Measurements from ENCODE around the gene HRG. TPM values are rescaled to one million over a fixed set of nuclear protein-coding genes. Genes with fewer than 3 reads are reported as not detected.

Gene HRG
- total RNA-seq, 4 donors from 2014 or later, result not detected

DNA sequence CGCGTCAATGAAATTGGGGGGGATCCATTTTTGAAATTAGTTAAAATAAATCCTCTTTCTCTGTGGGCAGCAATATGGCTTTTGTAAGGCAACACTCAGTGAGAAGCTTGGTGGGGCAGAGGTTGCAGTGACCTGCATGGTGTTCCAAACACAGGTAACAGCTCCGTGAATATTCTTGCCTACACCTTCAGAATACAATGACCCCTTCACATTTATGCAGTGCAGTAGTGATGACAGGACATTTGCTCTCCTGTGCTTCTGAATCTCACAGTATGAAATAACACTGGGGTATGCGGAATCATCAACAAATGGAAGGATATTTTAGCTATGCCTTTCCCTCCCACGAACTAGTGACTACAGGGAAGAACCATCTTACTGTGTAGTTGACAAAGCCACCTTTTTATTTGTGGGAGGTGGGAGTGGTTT lies 46.0 kb upstream of the HRG start:
- 81% methylated on average over 5 of the region's 5 CpGs for WGBS
- no peaks in the 10 kb centered on the region for H3K36me3 ChIP-seq
- no peaks in the 10 kb centered on the region for H3K9me3 ChIP-seq
- DNase-seq (ENCODE audit: extremely low spot score), result no peak
- intact Hi-C loops (cut with DNase I), result loop anchor here (5.0 to 10.0 kb wide), 2 partner anchors 203 to 545 kb away; no protein-coding TSS in a partner anchor
- TF ChIP-seq EP300 (IDR thresholded peaks at IDR 0.05) (no peak), POLR2AphosphoS5 (IDR thresholded peaks at IDR 0.05) (no peak), POLR2A (IDR thresholded peaks at IDR 0.05; ENCODE audit: low read depth) (no peak)
- TF ChIP-seq, protein P1, sequence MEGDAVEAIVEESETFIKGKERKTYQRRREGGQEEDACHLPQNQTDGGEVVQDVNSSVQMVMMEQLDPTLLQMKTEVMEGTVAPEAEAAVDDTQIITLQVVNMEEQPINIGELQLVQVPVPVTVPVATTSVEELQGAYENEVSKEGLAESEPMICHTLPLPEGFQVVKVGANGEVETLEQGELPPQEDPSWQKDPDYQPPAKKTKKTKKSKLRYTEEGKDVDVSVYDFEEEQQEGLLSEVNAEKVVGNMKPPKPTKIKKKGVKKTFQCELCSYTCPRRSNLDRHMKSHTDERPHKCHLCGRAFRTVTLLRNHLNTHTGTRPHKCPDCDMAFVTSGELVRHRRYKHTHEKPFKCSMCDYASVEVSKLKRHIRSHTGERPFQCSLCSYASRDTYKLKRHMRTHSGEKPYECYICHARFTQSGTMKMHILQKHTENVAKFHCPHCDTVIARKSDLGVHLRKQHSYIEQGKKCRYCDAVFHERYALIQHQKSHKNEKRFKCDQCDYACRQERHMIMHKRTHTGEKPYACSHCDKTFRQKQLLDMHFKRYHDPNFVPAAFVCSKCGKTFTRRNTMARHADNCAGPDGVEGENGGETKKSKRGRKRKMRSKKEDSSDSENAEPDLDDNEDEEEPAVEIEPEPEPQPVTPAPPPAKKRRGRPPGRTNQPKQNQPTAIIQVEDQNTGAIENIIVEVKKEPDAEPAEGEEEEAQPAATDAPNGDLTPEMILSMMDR (IDR thresholded peaks at IDR 0.05), result no peak
- H3K27ac ChIP-seq (replicated peaks in 1 of 4), result no peak overlapping the region
- peaks cover 0 to 15% (median 12%) of the 10 kb centered on the region in 4 donors for H3K4me1 ChIP-seq
- H3K4me3 ChIP-seq, result no peak overlapping the region
- peaks cover 0 to 38% (median 0%) of the 10 kb centered on the region in 4 donors for H3K27me3 ChIP-seq

DNA sequence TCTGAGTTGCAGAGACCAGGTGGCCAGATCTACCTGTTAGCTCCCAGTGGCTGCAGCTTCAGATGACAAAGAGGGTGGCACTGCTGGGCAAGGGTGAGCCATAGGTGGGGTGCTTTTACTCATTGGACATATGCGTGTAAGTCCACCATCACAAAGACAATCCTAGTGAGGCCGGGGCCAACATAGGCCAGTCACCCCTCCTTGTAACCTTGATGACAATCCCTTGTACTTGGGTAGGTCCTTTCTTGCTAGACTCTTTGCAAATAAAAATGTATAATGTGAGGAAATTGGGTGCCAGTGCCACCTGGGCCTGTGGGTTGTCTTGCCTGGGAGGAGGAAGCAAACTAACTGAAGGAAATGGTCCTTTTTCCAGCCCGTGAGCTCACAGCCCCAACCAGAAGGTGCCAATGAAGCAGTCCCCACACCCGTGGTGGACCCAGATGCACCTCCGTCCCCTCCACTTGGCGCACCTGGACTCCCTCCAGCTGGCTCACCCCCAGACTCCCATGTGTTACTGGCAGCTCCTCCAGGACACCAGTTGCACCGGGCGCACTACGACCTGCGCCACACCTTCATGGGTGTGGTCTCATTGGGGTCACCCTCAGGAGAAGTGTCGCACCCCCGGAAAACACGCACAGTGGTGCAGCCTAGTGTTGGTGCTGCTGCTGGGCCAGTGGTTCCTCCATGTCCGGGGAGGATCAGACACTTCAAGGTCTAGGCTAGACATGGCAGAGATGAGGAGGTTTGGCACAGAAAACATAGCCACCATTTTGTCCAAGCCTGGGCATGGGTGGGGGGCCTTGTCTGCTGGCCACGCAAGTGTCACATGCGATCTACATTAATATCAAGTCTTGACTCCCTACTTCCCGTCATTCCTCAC lies 45.4 kb upstream of the HRG start:
- H3K9me3 ChIP-seq, result no peaks in the 10 kb centered on the region
- no peak for DNase-seq (ENCODE audit: extremely low spot score)
- intact Hi-C loops (cut with DNase I), result no loop called here

DNA sequence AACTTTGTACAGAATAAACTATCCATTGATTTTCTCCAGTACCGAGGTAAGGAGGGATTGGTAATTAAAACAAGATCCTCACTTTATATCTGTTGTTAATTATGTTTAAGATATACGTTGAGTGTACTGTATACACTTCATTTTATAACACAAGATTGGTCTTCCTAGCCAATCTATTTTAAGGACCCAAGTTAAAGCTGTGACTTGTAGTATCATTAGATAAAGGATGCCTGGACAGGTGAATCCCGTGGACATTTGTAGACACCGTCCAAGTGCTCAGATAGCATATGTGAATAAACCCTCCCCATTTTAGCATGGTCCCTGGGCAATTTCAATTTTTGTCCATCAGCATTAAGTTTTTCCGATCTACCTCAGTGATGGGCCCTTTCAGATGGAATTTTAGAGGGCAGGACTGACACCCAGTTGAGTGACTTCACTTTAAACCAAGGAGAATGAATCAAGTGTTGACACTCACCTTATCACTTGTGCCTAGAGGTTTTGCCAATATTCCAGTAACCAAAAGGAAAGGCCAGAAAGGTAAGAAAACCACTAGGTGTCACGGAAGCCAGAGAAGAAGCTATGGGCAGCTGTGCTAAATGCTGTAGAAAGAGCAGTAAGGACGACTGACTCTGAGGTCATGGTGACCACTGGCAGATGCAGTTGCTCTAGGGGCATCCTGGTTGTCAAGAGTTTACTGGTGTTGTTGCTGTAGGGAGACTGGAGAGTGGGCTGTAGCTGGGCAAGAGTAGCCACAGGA lies 43.7 kb upstream of the HRG start:
- no peak overlapping the region for H3K27ac ChIP-seq (replicated peaks in 1 of 4)
- peaks cover 0 to 5% (median 5%) of the 10 kb centered on the region in 4 donors for H3K4me1 ChIP-seq
- H3K4me3 ChIP-seq, result no peak overlapping the region
- intact Hi-C loops (cut with DNase I), result no loop called here
- TF ChIP-seq POLR2A (IDR thresholded peaks at IDR 0.05; ENCODE audit: low read depth) (no peak), POLR2AphosphoS5 (IDR thresholded peaks at IDR 0.05) (no peak), EP300 (IDR thresholded peaks at IDR 0.05) (no peak)
- TF ChIP-seq, protein P1 (IDR thresholded peaks at IDR 0.05), result no peak
- no peaks in the 10 kb centered on the region for H3K9me3 ChIP-seq
- H3K36me3 ChIP-seq, result no peaks in the 10 kb centered on the region
- H3K27me3 ChIP-seq, result peaks cover 0 to 39% (median 0%) of the 10 kb centered on the region in 4 donors
- 85% methylated on average over 7 of the region's 7 CpGs for WGBS
- DNase-seq (ENCODE audit: extremely low spot score), result no peak

More for the DNA sequence above, 45.4 kb upstream of the HRG start:
- Histone ChIP-seq H3K27me3 (peaks cover 0 to 37% (median 0%) of the 10 kb centered on the region in 4 donors), H3K27ac (replicated peaks in 1 of 4) (no peak overlapping the region), H3K4me1 (peaks cover 0 to 11% (median 10%) of the 10 kb centered on the region in 4 donors), H3K36me3 (no peaks in the 10 kb centered on the region), H3K4me3 (no peak overlapping the region)
- TF ChIP-seq EP300 (IDR thresholded peaks at IDR 0.05), result no peak
- no peak for TF ChIP-seq POLR2A (IDR thresholded peaks at IDR 0.05; ENCODE audit: low read depth)
- TF ChIP-seq, protein P1 (IDR thresholded peaks at IDR 0.05), result no peak
- WGBS, result 77% methylated on average over 8 of the region's 17 CpGs

DNA sequence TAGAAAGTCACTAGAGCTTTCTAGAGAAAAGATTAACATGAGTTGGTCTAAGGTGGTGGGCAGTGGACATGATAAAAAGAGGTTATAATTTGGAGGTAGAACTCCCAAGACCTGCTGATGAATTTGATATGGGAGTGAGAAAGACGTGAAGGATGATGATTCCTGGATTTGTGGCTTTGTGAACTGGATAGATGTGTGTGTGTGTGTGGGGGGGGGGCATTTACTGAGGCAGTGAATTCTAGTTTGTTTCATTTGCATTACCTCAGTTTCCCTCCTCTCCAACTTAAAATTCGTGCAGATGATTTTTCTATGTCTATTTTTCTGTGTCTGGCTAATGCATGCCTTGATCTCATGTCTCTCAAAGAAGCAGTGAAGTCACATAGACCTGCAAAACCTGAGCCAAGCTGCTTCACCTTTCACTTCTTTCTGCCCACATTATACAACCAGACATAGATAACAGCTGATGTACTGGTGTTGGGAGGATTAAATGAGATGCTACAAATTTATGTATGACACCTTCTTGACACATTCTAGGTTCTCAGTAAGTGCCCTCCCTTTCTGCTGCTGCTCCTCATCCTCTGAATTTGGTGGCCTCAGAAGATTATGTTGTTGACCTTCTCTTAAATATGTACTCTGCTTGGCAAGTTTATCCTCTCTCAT lies 43.0 kb upstream of the HRG start:
- H3K9me3 ChIP-seq, result no peaks in the 10 kb centered on the region
- DNase-seq (ENCODE audit: extremely low spot score), result no peak
- TF ChIP-seq, protein P1 (IDR thresholded peaks at IDR 0.05), result no peak
- TF ChIP-seq EP300 (IDR thresholded peaks at IDR 0.05) (no peak), POLR2AphosphoS5 (IDR thresholded peaks at IDR 0.05) (no peak), POLR2A (IDR thresholded peaks at IDR 0.05; ENCODE audit: low read depth) (no peak)
- H3K4me3 ChIP-seq, result no peak overlapping the region
- 38% methylated on average over 2 of the region's 2 CpGs for WGBS
- H3K27ac ChIP-seq (replicated peaks in 1 of 4), result no peak overlapping the region
- peaks cover 0 to 31% (median 0%) of the 10 kb centered on the region in 4 donors for H3K27me3 ChIP-seq
- intact Hi-C loops (cut with DNase I), result no loop called here
- H3K4me1 ChIP-seq, result no peaks in the 10 kb centered on the region
- no peaks in the 10 kb centered on the region for H3K36me3 ChIP-seq

Data from esophagus muscularis mucosa (tissue), 4 donors.